Endothelial cell of umbilical vein (primary cell): ENCODE data around the gene ITPR2. TPM values are rescaled to one million over a fixed set of nuclear protein-coding genes. Genes with fewer than 3 reads are reported as not detected.

Experiments
- BruUV-seq: library from RNA; stranded (reverse); fragments of 400-500 nt; replicated peaks from 2 replicates; lab custom pipeline; 2021; lab: Mats Ljungman, UMichigan
- CTCF ChIA-PET: fragments of 300-600, 350-600 bp; sonication (Branson Sonifier 250); formaldehyde crosslinking; loops from one replicate; lab custom pipeline; 2021; ENCODE audit warnings: antibody characterized with exemption, inconsistent platforms; lab: Charles Lee
- POLR2A ChIA-PET: fragments of 300-600, 350-600 bp; sonication (Branson Sonifier 250); formaldehyde crosslinking; loops from one replicate; lab custom pipeline; 2021; ENCODE audit warnings: antibody characterized with exemption, inconsistent platforms; lab: Charles Lee
- DNase-seq: peaks from one replicate; pipeline ENCODE4 v3.0.0-alpha.2; 2011; ENCODE audit warnings: low read depth, low spot score
- FAIRE-seq: peaks from 2 replicates; lab custom pipeline; 2011; peaks lifted over from hg19 to GRCh38; lab: Jason Lieb, UNC
- H2AFZ ChIP-seq: 2 replicates; pipeline ENCODE4 v1.6.0; 2012; ENCODE audit warnings: low read depth, low read length, control low read depth, inconsistent platforms
- H3K27ac ChIP-seq: 2 replicates; pipeline ENCODE4 v1.5.1; 2011; ENCODE audit warnings: low read depth, mild to moderate bottlenecking, control low read depth, low read length, moderate library complexity; ENCODE audit not compliant: insufficient read depth
- H3K27me3 ChIP-seq, 2 experiments: 2 replicates each; pipeline versions ENCODE4 v1.6.0 to v1.6.1; 2011; ENCODE audit warnings: low read length in 2 of 2, mixed read lengths in 1 of 2; ENCODE audit not compliant: control insufficient read depth in 2 of 2, insufficient read depth in 2 of 2
- H3K36me3 ChIP-seq, 2 experiments: 2 replicates in 1 of 2; 3 replicates in 1 of 2; pipeline ENCODE4 v1.5.1; 2011; ENCODE audit warnings: low read length in 2 of 2, mild to moderate bottlenecking in 1 of 2, moderate library complexity in 1 of 2; ENCODE audit not compliant: control insufficient read depth in 2 of 2, insufficient read depth in 2 of 2; ENCODE audit errors: extremely low read depth in 1 of 2
- H3K4me1 ChIP-seq: 3 replicates; pipeline ENCODE4 v1.5.1; 2011; ENCODE audit warnings: mild to moderate bottlenecking, low read length; ENCODE audit not compliant: control insufficient read depth, insufficient read depth; ENCODE audit errors: extremely low read depth
- H3K4me2 ChIP-seq: 2 replicates; pipeline ENCODE4 v1.6.1; 2011; ENCODE audit warnings: low read length, control low read depth, mixed read lengths; ENCODE audit not compliant: insufficient read depth
- H3K4me3 ChIP-seq, 3 experiments: fragments of 200-600 bp in 1 of 3; sonication (generic), shearing (Covaris generic) in 1 of 3; replicated peaks in 1 of 3; 2 replicates each; pipeline ENCODE4 v1.5.1; 2011 to 2016; ENCODE audit warnings: control low read depth in 3 of 3, low read length in 3 of 3, mild to moderate bottlenecking in 2 of 3, inconsistent platforms in 1 of 3, low read depth in 1 of 3, moderate library complexity in 1 of 3; ENCODE audit not compliant: insufficient read depth in 1 of 3
- H3K79me2 ChIP-seq: 2 replicates; pipeline ENCODE4 v1.6.0; 2012; ENCODE audit warnings: low read length, inconsistent platforms; ENCODE audit not compliant: control insufficient read depth, insufficient read depth
- H3K9ac ChIP-seq: replicated peaks from 2 replicates; pipeline ENCODE3; 2011; ENCODE audit warnings: low read length, control low read depth; ENCODE audit not compliant: insufficient read depth; ENCODE audit errors: extremely low read depth
- H3K9me1 ChIP-seq: replicated peaks from 3 replicates; pipeline ENCODE4 v1.6.0; 2011; ENCODE audit warnings: mild to moderate bottlenecking, low read length; ENCODE audit not compliant: control insufficient read depth, insufficient read depth; ENCODE audit errors: extremely low read depth
- H3K9me3 ChIP-seq: replicated peaks from 2 replicates; pipeline ENCODE4 v1.5.1; 2012; ENCODE audit warnings: low read length, inconsistent platforms; ENCODE audit not compliant: control insufficient read depth, insufficient read depth
- H4K20me1 ChIP-seq: replicated peaks from 2 replicates; pipeline ENCODE3; 2011; ENCODE audit warnings: mild to moderate bottlenecking, low read length; ENCODE audit not compliant: control insufficient read depth, insufficient read depth; ENCODE audit errors: extremely low read depth
- EZH2 ChIP-seq: IDR thresholded peaks from 2 replicates; pipeline ENCODE4 v1.6.1; 2012; ENCODE audit warnings: borderline replicate concordance, low read depth, mild to moderate bottlenecking, moderate library complexity, low read length, inconsistent platforms; ENCODE audit not compliant: severe bottlenecking
- FOS ChIP-seq: IDR thresholded peaks from 2 replicates; pipeline ENCODE4 v1.6.1; 2011; ENCODE audit warnings: mild to moderate bottlenecking, low read length, moderate library complexity, borderline replicate concordance; ENCODE audit not compliant: insufficient read depth
- JUN ChIP-seq: IDR thresholded peaks from 2 replicates; pipeline ENCODE4 v1.6.1; 2011; ENCODE audit warnings: borderline replicate concordance, low read depth; ENCODE audit not compliant: insufficient read length, insufficient read depth
- MYC ChIP-seq: IDR thresholded peaks from one replicate; pipeline ENCODE4 v1.6.1; 2011; ENCODE audit warnings: mild to moderate bottlenecking, low read depth, low read length
- POLR2AphosphoS5 ChIP-seq: IDR thresholded peaks from 2 replicates; pipeline ENCODE4 v1.6.1; 2012; ENCODE audit warnings: low read depth, mild to moderate bottlenecking, control low read depth, low read length, moderate library complexity; ENCODE audit not compliant: insufficient read depth
- dilution Hi-C: fragments of 300-500 bp; cut with MboI; formaldehyde crosslinking; loops from one replicate; pipeline ENCODE4 v1.15.0; 2019; ENCODE audit warnings: low sequenced_read_pairs; ENCODE audit not compliant: extremely low pct_ligation_motif_present
- intact Hi-C: fragments of 100-400 bp; cut with micrococcal nuclease; formaldehyde crosslinking; loops from one replicate; pipeline ENCODE4 v1.10.0; 2022
- polyA plus RNA-seq, 4 experiments: library from polyadenylated mRNA; depleted of rRNA in 3 of 4; stranded (reverse) in 3 of 4; unstranded in 1 of 4; fragments of >200 nt; gene quantifications; 2 replicates each; pipeline versions ENCODE4 v1.2.1 to v1.2.3, GENCODE V29; 2011 to 2012; ENCODE audit warnings: missing spikeins in 1 of 4
- total RNA-seq: library from RNA; stranded (reverse); gene quantifications from 2 replicates; pipeline ENCODE4 v1.2.3, GENCODE V29; 2021
- TF ChIP-seq, protein P1 (sequence below), 2 donors: IDR thresholded peaks; 1 replicate in 1 of 2; 2 replicates in 1 of 2; pipeline ENCODE4 v1.5.1; 2011; ENCODE audit warnings: low read length in 2 of 2, mild to moderate bottlenecking in 2 of 2, moderate library complexity in 2 of 2, control low read depth in 1 of 2, inconsistent platforms in 1 of 2, low read depth in 1 of 2; ENCODE audit not compliant: insufficient read depth in 1 of 2; ENCODE audit errors: extremely low read depth in 1 of 2
- TF ChIP-seq, protein P2 (sequence below): IDR thresholded peaks from 2 replicates; pipeline ENCODE4 v1.6.1; 2011; ENCODE audit not compliant: insufficient read depth, insufficient read length

Gene ITPR2
- total and polyA plus RNA-seq, 2 donors (not counting 3 experiments of a cell fraction or from before 2014, with no cell fraction given) = 16.2 to 86.8 TPM

GRCh38 chr12:26537651-26538050 is 295.3 kb downstream of the ITPR2 start:
- Histone ChIP-seq H4K20me1 (no peaks in the 10 kb centered on the region), H3K4me3 (no peak overlapping the region), H3K4me2 (no peak overlapping the region), H3K9ac (no peak overlapping the region), H3K27me3 (no peaks in the 10 kb centered on the region), H3K79me2 (no peaks in the 10 kb centered on the region), H3K9me3 (no peaks in the 10 kb centered on the region), H2AFZ (no peak overlapping the region), H3K4me1 (no peaks in the 10 kb centered on the region), H3K27ac (no peak overlapping the region), H3K9me1 (no peaks in the 10 kb centered on the region), H3K36me3 (peaks cover 2 to 5% of the 10 kb centered on the region in 2 experiments)
- POLR2A ChIA-PET = no interaction called here
- intact Hi-C loops = no loop called here
- TF ChIP-seq POLR2AphosphoS5 (no peak), EZH2 (no peak), JUN (no peak), MYC (no peak), FOS (no peak)
- TF ChIP-seq, protein P1, sequence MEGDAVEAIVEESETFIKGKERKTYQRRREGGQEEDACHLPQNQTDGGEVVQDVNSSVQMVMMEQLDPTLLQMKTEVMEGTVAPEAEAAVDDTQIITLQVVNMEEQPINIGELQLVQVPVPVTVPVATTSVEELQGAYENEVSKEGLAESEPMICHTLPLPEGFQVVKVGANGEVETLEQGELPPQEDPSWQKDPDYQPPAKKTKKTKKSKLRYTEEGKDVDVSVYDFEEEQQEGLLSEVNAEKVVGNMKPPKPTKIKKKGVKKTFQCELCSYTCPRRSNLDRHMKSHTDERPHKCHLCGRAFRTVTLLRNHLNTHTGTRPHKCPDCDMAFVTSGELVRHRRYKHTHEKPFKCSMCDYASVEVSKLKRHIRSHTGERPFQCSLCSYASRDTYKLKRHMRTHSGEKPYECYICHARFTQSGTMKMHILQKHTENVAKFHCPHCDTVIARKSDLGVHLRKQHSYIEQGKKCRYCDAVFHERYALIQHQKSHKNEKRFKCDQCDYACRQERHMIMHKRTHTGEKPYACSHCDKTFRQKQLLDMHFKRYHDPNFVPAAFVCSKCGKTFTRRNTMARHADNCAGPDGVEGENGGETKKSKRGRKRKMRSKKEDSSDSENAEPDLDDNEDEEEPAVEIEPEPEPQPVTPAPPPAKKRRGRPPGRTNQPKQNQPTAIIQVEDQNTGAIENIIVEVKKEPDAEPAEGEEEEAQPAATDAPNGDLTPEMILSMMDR (IDR thresholded peaks at IDR 0.05; ENCODE audit: extremely low read depth in 1 of 2, insufficient read depth in 1 of 2, low read depth in 1 of 2, low read length in 2 of 2) = no peak
- TF ChIP-seq, protein P2, sequence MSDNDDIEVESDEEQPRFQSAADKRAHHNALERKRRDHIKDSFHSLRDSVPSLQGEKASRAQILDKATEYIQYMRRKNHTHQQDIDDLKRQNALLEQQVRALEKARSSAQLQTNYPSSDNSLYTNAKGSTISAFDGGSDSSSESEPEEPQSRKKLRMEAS = no peak
- dilution Hi-C loops = no loop called here
- no TSS peak for BruUV-seq
- CTCF ChIA-PET = no interaction called here
- FAIRE-seq = no peak
- no peak for DNase-seq
